ENCODE measurements around the gene NLE1.

DNA sequence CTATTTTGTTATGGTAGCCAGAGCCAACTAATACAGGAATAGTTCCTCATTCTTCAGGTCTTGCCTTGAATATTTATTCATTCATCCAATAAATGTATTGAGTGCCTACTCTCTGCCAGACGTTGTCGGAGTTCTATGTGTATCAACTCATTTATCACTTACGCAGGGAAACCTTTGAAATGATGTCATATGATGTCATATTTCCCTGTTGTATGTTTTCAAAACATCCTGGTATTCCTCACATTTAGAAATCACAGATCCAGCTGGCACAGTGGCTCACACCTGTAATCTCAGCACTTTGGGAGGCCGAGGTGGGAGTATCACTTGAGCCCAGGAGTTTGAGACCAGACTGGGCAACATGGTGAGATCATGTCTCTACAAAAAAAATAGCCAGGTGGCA lies 2.7 kb upstream of the NLE1 start:
- TF ChIP-seq EZH2phosphoT487 (IDR thresholded peaks at IDR 0.05; ENCODE audit: borderline replicate concordance) (no peak), CTCF (conservative IDR thresholded peaks at IDR 0.05; ENCODE audit: low read length) (no peak)

Measured in Loucy (cell line).